Right lobe of liver (tissue), 6 donors: ENCODE measurements around the gene ADGRF4. TPM values are rescaled to one million over a fixed set of nuclear protein-coding genes. Genes with fewer than 3 reads are reported as not detected.

Experiments used
- ATAC-seq, 4 donors: fragments of 200-7000 bp; cut with Tn5 transposase; one replicate each; pipeline ENCODE4 v1.9.1; 2020; ENCODE audit warnings: mild to moderate bottlenecking in 4 of 4, moderate library complexity in 4 of 4
- DNase-seq, 3 donors: peaks; one replicate each; pipeline ENCODE4 v3.0.0-alpha.2; 2020
- H3K27ac ChIP-seq, 3 donors: fragments of 200-600 bp; one replicate each; pipeline ENCODE4 v1.8.0; 2022
- H3K27me3 ChIP-seq, 2 donors: fragments of 200-600 bp; one replicate each; pipeline ENCODE4 v1.8.0; 2022
- H3K36me3 ChIP-seq, 4 donors: fragments of 200-600 bp; sonication (generic) in 1 of 4; one replicate each; pipeline versions ENCODE4 v1.5.1 to v1.8.0; 2017 to 2022; ENCODE audit warnings: control low read depth in 1 of 4
- H3K4me1 ChIP-seq, 4 donors: fragments of 200-600 bp; sonication (generic) in 1 of 4; one replicate each; pipeline versions ENCODE4 v1.5.1 to v1.8.0; 2017 to 2022; ENCODE audit warnings: control low read depth in 1 of 4
- H3K4me3 ChIP-seq, 3 donors: fragments of 200-600 bp; one replicate each; pipeline ENCODE4 v1.8.0; 2022
- H3K9me3 ChIP-seq, 4 donors: fragments of 200-600 bp; sonication (generic) in 1 of 4; one replicate each; pipeline versions ENCODE4 v1.5.1 to v1.8.0; 2017 to 2022; ENCODE audit warnings: control low read depth in 1 of 4
- CTCF ChIP-seq, 4 donors: fragments of 200-600 bp in 3 of 4; fragments of 450-650 bp in 1 of 4; IDR thresholded peaks; one replicate each; pipeline versions ENCODE4 v1.5.1 to v1.8.0; 2016 to 2022; ENCODE audit warnings: antibody characterized with exemption in 4 of 4, mild to moderate bottlenecking in 2 of 4
- POLR2A ChIP-seq: fragments of 450-650 bp; IDR thresholded peaks from one replicate; pipeline ENCODE4 v1.6.1; 2017; ENCODE audit warnings: antibody characterized with exemption, mild to moderate bottlenecking
- WGBS: methylation state at CpG from one replicate; pipeline ENCODE4 v1.1.6; 2018; ENCODE audit warnings: low coverage, low lambda C conversion rate; ENCODE audit not compliant: insufficient coverage; ENCODE audit errors: missing lambda C conversion rate; 5-methylcytosine and 5-hydroxymethylcytosine counted together
- intact Hi-C, 2 donors: fragments of 100-400 bp; cut with DNase I; formaldehyde crosslinking; loops; one replicate each; pipeline versions ENCODE4 v1.11.2 to v1.14.1; 2022
- total RNA-seq, 6 experiments: library from RNA; depleted of rRNA in 2 of 6; stranded (reverse); fragments of >200 nt in 2 of 6; fragmentation: NEBNext Ultra II Directional in 3 of 6; extraction: Animal tissue kit (Norgen Biotek cat#: 25700) in 3 of 6; gene quantifications; one replicate each; pipeline versions ENCODE4 v1.1.0 to v1.2.4, GENCODE V29; 2016 to 2023
- donor health status: DM: no; HTN: yes; CAD: no.
- donor health status: DM: no; HTN: no; CAD: no.
- donor health status: DM: no; HTN: no; CAD: no.
- donor health status: DM: no; HTN: yes; CAD: no.
- donor health status: DM: no; HTN: yes; CAD: no.

The ADGRF4 gene
- total RNA-seq, 6 experiments from 2014 or later = not detected

GRCh38 chr6:47714802-47715201 is 16.4 kb downstream of the ADGRF4 start:
- intact Hi-C loops = no loop called here
- H3K36me3 ChIP-seq = no peaks in the 10 kb centered on the region
- H3K27me3 ChIP-seq = no peaks in the 10 kb centered on the region
- ATAC-seq (no peak), DNase-seq (no peak)
- TF ChIP-seq CTCF (IDR thresholded peaks at IDR 0.05) (no peak), POLR2A (no peak)
- H3K4me1 ChIP-seq = no peaks in the 10 kb centered on the region
- H3K4me3 ChIP-seq = no peak overlapping the region
- no peak overlapping the region for H3K27ac ChIP-seq
- no peaks in the 10 kb centered on the region for H3K9me3 ChIP-seq
- 67% methylated on average over 1 of the region's 4 CpGs for WGBS

GRCh38 chr6:47715782-47716181 is 17.4 kb downstream of the ADGRF4 start:
- Histone ChIP-seq H3K4me1 (no peaks in the 10 kb centered on the region), H3K36me3 (no peaks in the 10 kb centered on the region), H3K27ac (no peak overlapping the region), H3K4me3 (no peak overlapping the region), H3K9me3 (no peaks in the 10 kb centered on the region), H3K27me3 (no peaks in the 10 kb centered on the region)
- ATAC-seq (no peak), DNase-seq (no peak)
- no peak for TF ChIP-seq CTCF (IDR thresholded peaks at IDR 0.05)
- TF ChIP-seq POLR2A = no peak
- intact Hi-C loops = no loop called here

GRCh38 chr6:47716207-47716606 is 17.8 kb downstream of the ADGRF4 start:
- intact Hi-C loops = no loop called here
- no peaks in the 10 kb centered on the region for H3K9me3 ChIP-seq
- whole genome bisulfite sequencing = 36% methylated on average over 2 of the region's 2 CpGs
- no peak overlapping the region for H3K4me3 ChIP-seq
- DNase-seq (no peak), ATAC-seq (no peak)
- H3K27ac ChIP-seq = no peak overlapping the region
- no peaks in the 10 kb centered on the region for H3K36me3 ChIP-seq
- no peaks in the 10 kb centered on the region for H3K4me1 ChIP-seq
- TF ChIP-seq POLR2A (no peak), CTCF (IDR thresholded peaks at IDR 0.05) (no peak)
- no peaks in the 10 kb centered on the region for H3K27me3 ChIP-seq

DNA sequence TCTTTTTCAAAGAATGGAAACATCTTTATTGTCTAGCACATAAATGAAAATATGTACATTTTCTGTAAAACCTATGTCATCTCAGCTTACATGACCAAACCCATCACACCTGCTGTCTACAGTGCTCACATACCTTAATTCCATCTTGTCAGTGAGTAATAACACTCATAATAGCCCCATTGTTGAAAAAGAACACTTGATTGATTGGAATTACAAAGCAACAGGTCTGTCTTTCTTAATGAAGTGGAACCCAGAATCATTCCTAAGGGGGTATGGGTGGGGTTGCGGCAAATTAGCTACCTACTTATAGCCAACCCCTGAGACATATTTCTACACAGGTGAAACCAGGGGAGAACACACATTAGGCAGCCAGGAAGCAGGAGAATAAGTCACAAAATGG is 20.2 kb downstream of the ADGRF4 start:
- TF ChIP-seq POLR2A (no peak), CTCF (IDR thresholded peaks at IDR 0.05) (no peak)
- Histone ChIP-seq H3K36me3 (no peaks in the 10 kb centered on the region), H3K4me1 (no peaks in the 10 kb centered on the region), H3K4me3 (no peak overlapping the region), H3K27ac (no peak overlapping the region), H3K9me3 (no peaks in the 10 kb centered on the region), H3K27me3 (no peaks in the 10 kb centered on the region)
- intact Hi-C loops = no loop called here
- DNase-seq = no peak
- no peak for ATAC-seq
- WGBS = 0% methylated on average over 1 of the region's 1 CpG

- Histone ChIP-seq H3K9me3 (no peaks in the 10 kb centered on the region), H3K36me3 (no peaks in the 10 kb centered on the region), H3K27ac (no peak overlapping the region), H3K4me1 (no peaks in the 10 kb centered on the region), H3K4me3 (no peak overlapping the region), H3K27me3 (no peaks in the 10 kb centered on the region)
- WGBS = 77% methylated on average over 3 of the region's 4 CpGs
- intact Hi-C loops = no loop called here
- ATAC-seq (no peak), DNase-seq (no peak)
- no peak for TF ChIP-seq POLR2A
- no peak for TF ChIP-seq CTCF (IDR thresholded peaks at IDR 0.05)
Measured at GRCh38 chr6:47721189-47721588, 22.8 kb downstream of the ADGRF4 start.
